Stomach (tissue), 9 donors: ENCODE results near the gene FRMPD1. TPM values are rescaled to one million over a fixed set of nuclear protein-coding genes. Genes with fewer than 3 reads are reported as not detected.
"Not testable (repeated sequence)": the region's sequence is repeated elsewhere in the genome, so short reads cannot be mapped to it uniquely, and the experiment has no call there.

Experiments used
- DNase-seq, 2 donors: peaks; one replicate each; pipeline versions ENCODE4 v3.0.0 to v3.0.0-alpha.2; 2013 to 2019
- H3K27ac ChIP-seq, 5 donors: fragments of 200-600 bp in 4 of 5; sonication (generic) in 4 of 5; one replicate each; pipeline ENCODE4 v1.5.1; 2013 to 2019; ENCODE audit warnings: mild to moderate bottlenecking in 1 of 5, moderate library complexity in 1 of 5
- H3K27me3 ChIP-seq, 3 donors: fragments of 200-600 bp; sonication (generic); one replicate each; pipeline ENCODE4 v1.5.1; 2017 to 2019; ENCODE audit warnings: mixed run types in 1 of 3
- H3K36me3 ChIP-seq, 4 donors: fragments of 200-600 bp; sonication (generic); 1 replicate in 3 of 4; 2 replicates in 1 of 4; pipeline ENCODE4 v1.5.1; 2016 to 2019
- H3K4me1 ChIP-seq, 4 donors: fragments of 200-600 bp; sonication (generic); one replicate each; pipeline ENCODE4 v1.5.1; 2016 to 2019
- H3K4me3 ChIP-seq, 4 donors: fragments of 200-600 bp; sonication (generic) in 3 of 4; one replicate each; pipeline ENCODE4 v1.5.1; 2016 to 2019; ENCODE audit warnings: mild to moderate bottlenecking in 1 of 4
- H3K9me3 ChIP-seq, 4 donors: fragments of 200-600 bp; sonication (generic); one replicate each; pipeline ENCODE4 v1.5.1; 2016 to 2019
- EP300 ChIP-seq: sonication (generic); formaldehyde crosslinking; IDR thresholded peaks from one replicate; pipeline ENCODE4 v1.6.1; 2017; ENCODE audit warnings: antibody characterized with exemption
- POLR2A ChIP-seq, 4 donors: fragments of 450-650 bp; IDR thresholded peaks; one replicate each; pipeline ENCODE4 v1.6.1; 2016; ENCODE audit warnings: antibody characterized with exemption in 4 of 4, control low read depth in 2 of 4, mild to moderate bottlenecking in 1 of 4, moderate library complexity in 1 of 4
- POLR2AphosphoS5 ChIP-seq, 3 donors: sonication (generic); formaldehyde crosslinking; IDR thresholded peaks; one replicate each; pipeline ENCODE4 v1.6.1; 2016; ENCODE audit warnings: antibody characterized with exemption in 3 of 3
- WGBS, 5 donors: extraction: QIAGEN DNeasy Blood & Tissue Kit in 3 of 5; methylation state at CpG; one replicate each; pipeline versions ENCODE4 v1.1.5 to v1.1.7; 2013 to 2018; 5-methylcytosine and 5-hydroxymethylcytosine counted together
- intact Hi-C: fragments of 100-400 bp; cut with DNase I; formaldehyde crosslinking; loops from one replicate; pipeline ENCODE4 v1.15.1; 2023; ENCODE audit warnings: low total_unique reads
- polyA plus RNA-seq, 3 donors: library from polyadenylated mRNA; stranded (reverse); fragments of 200-250 nt; gene quantifications; one replicate each; pipeline ENCODE4 v1.2.3, GENCODE V29; 2013
- total RNA-seq, 5 donors: library from RNA; depleted of rRNA; stranded (reverse); fragments of >200 nt; gene quantifications; one replicate each; pipeline versions ENCODE4 v1.1.0 to v1.2.3, GENCODE V29; 2014 to 2016
- TF ChIP-seq, protein P1 (sequence below), 7 experiments: fragments of 450-650 bp in 4 of 7; fragments of 200-600 bp in 3 of 7; sonication (generic) in 3 of 7; IDR thresholded peaks; one replicate each; pipeline ENCODE4 v1.5.1; 2016 to 2019; ENCODE audit warnings: antibody characterized with exemption in 7 of 7, control low read depth in 2 of 7, mild to moderate bottlenecking in 1 of 7
- donor health status: healthy with polysubstance abuse.
- donor health status: Bipolar disorder and iron deficiency.
- donor health status: healthy.

FRMPD1 gene
- total and polyA plus RNA-seq, 8 donors: under 0.01 to 0.18 (median 0.10) TPM; not detected in 4

DNA sequence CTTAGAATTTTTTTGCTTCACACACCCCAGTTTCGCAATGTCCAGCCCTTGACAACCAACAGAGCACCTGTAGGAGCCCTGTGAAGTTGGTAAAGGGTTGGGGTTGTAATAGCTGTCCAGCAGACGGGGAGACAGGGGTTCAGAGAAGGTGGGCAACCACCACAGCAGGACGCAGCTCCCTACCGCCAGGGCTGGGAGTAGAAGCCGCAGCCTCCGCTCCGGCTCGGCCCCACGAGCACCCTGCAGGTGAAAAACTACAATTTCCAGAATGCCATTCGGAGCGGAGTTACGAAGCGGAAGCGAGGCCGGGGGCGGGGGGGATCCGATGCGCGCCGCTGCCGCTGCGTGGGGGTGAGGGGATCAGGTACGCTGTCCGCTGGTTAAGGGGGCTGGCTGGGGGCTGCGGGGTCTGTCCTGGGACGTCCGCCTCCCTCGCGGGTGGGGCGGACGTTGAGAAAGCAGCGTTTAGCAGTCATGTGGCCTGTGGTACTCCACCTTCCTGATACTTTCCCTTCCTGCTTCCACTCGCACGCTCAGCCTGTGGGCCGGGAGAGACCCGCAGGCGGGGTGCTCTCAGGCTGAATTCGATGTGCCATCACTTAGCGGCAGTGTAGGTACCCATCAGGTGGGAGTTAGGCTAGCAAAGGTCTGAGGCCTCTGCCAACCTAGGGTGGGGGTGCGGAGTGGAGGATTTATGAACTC is 102.9 kb downstream of the FRMPD1 start, which contains the start of gene TRMT10B:
TSS of gene TRMT10B (plus strand) at position 317 of the 702 bp plus-strand sequence. CDS start 8,127 bp downstream, outside the sequence.
- no peaks in the 10 kb centered on the region for H3K27me3 ChIP-seq
- TF ChIP-seq EP300 (no peak), POLR2AphosphoS5 (IDR thresholded peaks at IDR 0.05) (no peak), POLR2A (IDR thresholded peaks at IDR 0.05) (no peak)
- TF ChIP-seq, protein P1, sequence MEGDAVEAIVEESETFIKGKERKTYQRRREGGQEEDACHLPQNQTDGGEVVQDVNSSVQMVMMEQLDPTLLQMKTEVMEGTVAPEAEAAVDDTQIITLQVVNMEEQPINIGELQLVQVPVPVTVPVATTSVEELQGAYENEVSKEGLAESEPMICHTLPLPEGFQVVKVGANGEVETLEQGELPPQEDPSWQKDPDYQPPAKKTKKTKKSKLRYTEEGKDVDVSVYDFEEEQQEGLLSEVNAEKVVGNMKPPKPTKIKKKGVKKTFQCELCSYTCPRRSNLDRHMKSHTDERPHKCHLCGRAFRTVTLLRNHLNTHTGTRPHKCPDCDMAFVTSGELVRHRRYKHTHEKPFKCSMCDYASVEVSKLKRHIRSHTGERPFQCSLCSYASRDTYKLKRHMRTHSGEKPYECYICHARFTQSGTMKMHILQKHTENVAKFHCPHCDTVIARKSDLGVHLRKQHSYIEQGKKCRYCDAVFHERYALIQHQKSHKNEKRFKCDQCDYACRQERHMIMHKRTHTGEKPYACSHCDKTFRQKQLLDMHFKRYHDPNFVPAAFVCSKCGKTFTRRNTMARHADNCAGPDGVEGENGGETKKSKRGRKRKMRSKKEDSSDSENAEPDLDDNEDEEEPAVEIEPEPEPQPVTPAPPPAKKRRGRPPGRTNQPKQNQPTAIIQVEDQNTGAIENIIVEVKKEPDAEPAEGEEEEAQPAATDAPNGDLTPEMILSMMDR (IDR thresholded peaks at IDR 0.05): no peak

DNA sequence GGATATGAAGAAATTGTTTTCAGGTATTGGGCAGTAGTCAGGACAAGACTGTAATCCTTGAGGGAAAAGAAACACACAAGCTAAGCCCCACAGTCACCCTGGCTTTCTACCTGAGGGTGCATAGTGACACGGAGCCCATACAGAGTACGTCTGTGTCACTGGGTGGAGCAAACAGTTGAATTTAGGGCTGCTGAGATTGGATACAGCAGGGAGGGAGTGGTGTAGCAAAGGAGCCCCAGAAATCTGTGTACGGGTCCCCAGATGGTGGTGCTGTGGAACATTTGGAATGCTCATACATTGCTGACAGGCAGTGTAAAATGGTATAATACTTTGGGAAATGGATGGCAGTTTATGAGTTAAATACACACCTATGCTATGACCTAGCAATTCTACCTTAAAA is 108.0 kb downstream of the FRMPD1 start:
- Histone ChIP-seq H3K9me3 (no peaks in the 10 kb centered on the region), H3K4me3 (no peak overlapping the region), H3K27ac (no peak overlapping the region), H3K27me3 (no peaks in the 10 kb centered on the region), H3K4me1 (peaks cover 9 to 27% (median 20%) of the 10 kb centered on the region in 4 donors), H3K36me3 (peaks cover 0 to 16% (median 13%) of the 10 kb centered on the region in 4 donors)
- intact Hi-C loops: no loop called here
- no peak for DNase-seq
- 76 to 90% (median 86%) methylated on average over 3 of the region's 3 CpGs for WGBS, 5 donors
- no peak for TF ChIP-seq POLR2A (IDR thresholded peaks at IDR 0.05)
- TF ChIP-seq POLR2AphosphoS5 (IDR thresholded peaks at IDR 0.05): no peak
- TF ChIP-seq, protein P1 (IDR thresholded peaks at IDR 0.05): no peak
- TF ChIP-seq EP300: no peak

More for the DNA sequence above, 102.9 kb downstream of the FRMPD1 start, which contains the start of gene TRMT10B:
- DNase-seq: peak; percentile 62 to 92
- H3K9me3 ChIP-seq: no peaks in the 10 kb centered on the region
- peak within 1 kb of the TSS; percentile 61 to 71 (median 66) for H3K4me3 ChIP-seq
- peaks cover 14 to 32% (median 26%) of the 10 kb centered on the region in 4 donors for H3K4me1 ChIP-seq
- WGBS, 5 donors: 2 to 4% (median 3%) methylated on average over 30 to 40 of the region's 40 CpGs
- H3K36me3 ChIP-seq: no peaks in the 10 kb centered on the region
- H3K27ac ChIP-seq: peak within 1 kb of the TSS; percentile 82 to 92 (median 88)
- intact Hi-C loops: no loop called here

DNA sequence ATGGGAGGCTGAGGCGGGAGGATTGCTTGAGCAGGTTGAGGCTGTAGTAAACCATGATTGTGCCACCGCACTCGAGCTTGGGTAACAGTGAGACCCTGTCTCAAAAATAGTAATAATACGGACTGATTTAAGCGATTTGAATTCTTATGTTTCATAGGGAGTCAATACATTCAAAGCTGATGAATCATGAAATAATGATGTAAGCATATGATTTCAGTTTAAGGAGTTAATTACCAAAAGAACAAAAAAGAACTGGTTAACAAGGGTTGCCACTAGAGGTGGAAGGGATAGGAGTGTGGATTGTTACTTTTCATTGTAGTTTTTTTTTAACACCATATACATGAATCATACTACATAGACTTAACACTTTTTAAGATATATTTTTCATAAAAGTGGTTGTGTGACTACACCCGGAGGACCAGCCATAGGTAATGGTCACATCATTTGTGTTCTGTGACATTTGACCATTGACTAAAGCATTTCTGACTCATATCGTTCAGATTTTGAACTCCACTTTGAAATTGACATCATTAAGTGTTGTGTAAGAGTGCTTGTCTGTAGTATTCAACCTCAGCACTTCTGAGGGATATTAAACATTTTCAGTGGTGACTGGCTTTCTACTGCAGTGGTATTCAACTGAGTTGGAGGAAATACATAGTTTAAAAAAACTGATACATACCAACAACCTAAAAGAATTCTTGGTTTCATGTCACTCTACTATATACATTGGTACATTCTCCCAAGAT is 109.8 kb downstream of the FRMPD1 start:
- intact Hi-C loops: no loop called here
- H3K4me1 ChIP-seq: peaks cover 0 to 10% (median 4%) of the 10 kb centered on the region in 4 donors
- TF ChIP-seq, protein P1 (IDR thresholded peaks at IDR 0.05): no peak
- no peak for TF ChIP-seq EP300
- TF ChIP-seq POLR2AphosphoS5 (IDR thresholded peaks at IDR 0.05): no peak
- TF ChIP-seq POLR2A (IDR thresholded peaks at IDR 0.05): no peak

DNA sequence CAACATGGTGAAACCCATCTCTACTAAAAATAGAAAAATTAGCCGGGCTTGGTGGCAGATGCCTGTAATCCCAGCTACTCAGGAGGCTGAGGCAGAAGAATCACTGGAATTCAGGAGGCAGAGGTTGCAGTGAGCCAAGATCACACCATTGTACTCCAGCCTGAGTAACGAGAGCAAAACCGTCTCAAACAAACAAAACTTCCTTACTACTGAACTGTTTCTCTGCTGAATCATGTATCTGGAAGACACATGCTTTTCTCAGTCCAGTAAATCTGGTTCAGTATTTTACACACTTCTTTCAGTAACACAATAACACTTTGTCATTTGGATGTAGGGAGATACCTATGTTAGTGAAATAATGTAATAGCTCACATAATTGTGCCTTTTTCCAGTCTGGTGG is 110.8 kb downstream of the FRMPD1 start:
- Histone ChIP-seq H3K4me3 (no peak overlapping the region), H3K36me3 (peaks cover 0 to 32% (median 27%) of the 10 kb centered on the region in 4 donors), H3K4me1 (peaks cover 0 to under 1% (median 0%) of the 10 kb centered on the region in 4 donors), H3K27me3 (no peaks in the 10 kb centered on the region), H3K9me3 (no peaks in the 10 kb centered on the region), H3K27ac (no peak overlapping the region)
- DNase-seq: no peak
- intact Hi-C loops: no loop called here
- TF ChIP-seq, protein P1 (IDR thresholded peaks at IDR 0.05): no peak
- TF ChIP-seq EP300 (no peak), POLR2A (IDR thresholded peaks at IDR 0.05) (no peak), POLR2AphosphoS5 (IDR thresholded peaks at IDR 0.05) (no peak)
- 67 to 85% (median 77%) methylated on average over 3 of the region's 3 CpGs for WGBS, 5 donors

More for the DNA sequence above, 109.8 kb downstream of the FRMPD1 start:
- Histone ChIP-seq H3K36me3 (peaks cover 0 to 32% (median 27%) of the 10 kb centered on the region in 4 donors), H3K4me3 (no peak overlapping the region), H3K9me3 (no peaks in the 10 kb centered on the region), H3K27ac (no peak overlapping the region), H3K27me3 (no peaks in the 10 kb centered on the region)
- no peak for DNase-seq
- WGBS, 5 donors: 85 to 93% (median 90%) methylated on average over 7 of the region's 7 CpGs

DNA sequence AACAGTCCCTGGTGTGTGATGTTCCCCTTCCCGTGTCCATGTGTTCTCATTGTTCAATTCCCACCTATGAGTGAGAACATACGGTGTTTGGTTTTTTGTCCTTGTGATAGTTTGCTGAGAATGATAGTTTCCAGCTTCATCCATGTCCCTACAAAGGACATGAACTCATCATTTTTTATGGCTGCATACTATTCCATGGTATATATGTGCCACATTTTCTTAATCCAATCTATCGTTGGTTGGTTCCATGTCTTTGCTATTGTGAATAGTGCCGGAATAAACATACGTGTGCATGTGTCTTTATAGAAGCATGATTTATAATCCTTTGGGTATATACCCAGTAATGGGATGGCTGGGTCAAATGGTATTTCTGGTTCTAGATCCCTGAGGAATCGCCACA is 114.5 kb downstream of the FRMPD1 start:
- DNase-seq, H3K4me1 ChIP-seq, H3K4me3 ChIP-seq, intact Hi-C loops, H3K27ac ChIP-seq, H3K27me3 ChIP-seq, H3K9me3 ChIP-seq: not testable (repeated sequence)
- 89 to 99% (median 98%) methylated on average over 5 to 6 of the region's 6 CpGs for WGBS, 5 donors
- H3K36me3 ChIP-seq: peaks cover 7 to 55% (median 44%) of the 10 kb centered on the region in 4 donors
